Daoy (cell line): ENCODE measurements around the gene TMEM30B. TPM values are rescaled to one million over a fixed set of nuclear protein-coding genes. Genes with fewer than 3 reads are reported as not detected.

ENCODE experiments used
- DNase-seq: peaks from one replicate; pipeline ENCODE4 v3.0.0-alpha.2; 2015; ENCODE audit warnings: low read depth
- total RNA-seq: library from RNA; depleted of rRNA; stranded (reverse); fragments of >200 nt; shearing (Covaris generic); gene quantifications from 2 replicates; pipeline ENCODE4 v1.2.3, GENCODE V29; 2014

TMEM30B gene
- total RNA-seq, 1 experiment from 2014 or later: not detected

GRCh38 chr14:61298824-61299223 is 17.7 kb upstream of the TMEM30B start:
- no peak for DNase-seq

- no peak for DNase-seq
These were observed 16.4 kb upstream of the TMEM30B start for GRCh38 chr14:61297581-61297980.

- DNase-seq: peak; percentile 43
These were observed 15.8 kb upstream of the TMEM30B start for GRCh38 chr14:61296719-61297502.

- DNase-seq: no peak
These were observed 15.0 kb upstream of the TMEM30B start for GRCh38 chr14:61296151-61296550.

- DNase-seq: no peak
These were observed 9.6 kb upstream of the TMEM30B start for GRCh38 chr14:61290701-61291100.

- no peak for DNase-seq
These were observed 7.6 kb upstream of the TMEM30B start for GRCh38 chr14:61288720-61289119.

GRCh38 chr14:61288228-61288627 is 7.1 kb upstream of the TMEM30B start:
- DNase-seq: no peak

- no peak for DNase-seq
These were observed 6.1 kb upstream of the TMEM30B start for GRCh38 chr14:61287196-61287595.

GRCh38 chr14:61285364-61285763 is 4.2 kb upstream of the TMEM30B start:
- DNase-seq: no peak

- no peak for DNase-seq
These were observed 2.9 kb upstream of the TMEM30B start for GRCh38 chr14:61284001-61284400.

- DNase-seq: no peak
These were observed 1.6 kb upstream of the TMEM30B start for GRCh38 chr14:61282746-61283145.

- DNase-seq: no peak
These were observed 774 bp upstream of the TMEM30B start for GRCh38 chr14:61281948-61282275.

GRCh38 chr14:61280526-61281185 is 482 bp downstream of the TMEM30B start:
- no peak for DNase-seq

- no peak for DNase-seq
These were observed 1.0 kb downstream of the TMEM30B start for GRCh38 chr14:61280092-61280525.

GRCh38 chr14:61279082-61279481 is 2.1 kb downstream of the TMEM30B start:
- DNase-seq: no peak

GRCh38 chr14:61277784-61278183 is 3.4 kb downstream of the TMEM30B start:
- no peak for DNase-seq

- no peak for DNase-seq
These were observed 3.9 kb downstream of the TMEM30B start for GRCh38 chr14:61277232-61277631.

- no peak for DNase-seq
These were observed 9.6 kb downstream of the TMEM30B start for GRCh38 chr14:61271552-61271951.

- DNase-seq: no peak
These were observed 10.4 kb downstream of the TMEM30B start for GRCh38 chr14:61270714-61271113.

- DNase-seq: peak; percentile 82
These were observed 11.6 kb downstream of the TMEM30B start for GRCh38 chr14:61269321-61270083.

GRCh38 chr14:61268812-61269211 is 12.3 kb downstream of the TMEM30B start:
- no peak for DNase-seq

GRCh38 chr14:61266891-61267740 is 14.0 kb downstream of the TMEM30B start:
- DNase-seq: no peak
